ENCODE measurements around the gene OGFR. TPM values are rescaled to one million over a fixed set of nuclear protein-coding genes. Genes with fewer than 3 reads are reported as not detected.
A peak's percentile ranks its signal among the peaks of the same experiment; 100 is the strongest.

The OGFR gene
- total RNA-seq, 1 experiment from 2014 or later = 57.4 TPM

DNA sequence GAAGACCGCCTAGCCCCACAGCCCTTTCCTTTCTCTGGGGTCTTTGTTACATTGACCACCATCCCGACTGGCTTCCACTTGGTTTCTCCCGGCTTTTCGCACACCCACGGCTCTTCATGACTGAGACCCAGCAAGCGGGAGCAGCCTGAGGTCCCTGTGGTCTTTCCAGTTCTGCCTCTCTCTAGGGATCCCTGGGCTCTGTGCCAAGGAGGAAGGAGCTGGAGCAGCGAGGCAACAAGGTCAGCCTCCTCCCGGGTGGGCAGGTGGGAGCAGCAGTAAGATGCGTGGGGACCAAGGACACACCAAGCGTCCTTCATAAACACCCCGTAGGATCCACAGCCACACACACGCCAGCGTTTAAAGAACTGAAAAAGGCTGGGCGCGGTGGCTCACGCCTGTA, 37.9 kb upstream of the OGFR start:
- H3K9me2 ChIP-seq (ENCODE audit: insufficient read depth) = no peaks in the 10 kb centered on the region
- H3K4me1 ChIP-seq (replicated peaks; ENCODE audit: insufficient read depth) = peaks cover 39% of the 10 kb centered on the region
- H3K4me2 ChIP-seq = peak overlapping the region; percentile 67
- DNase-seq = peak; percentile 78 to 85
- H3F3A ChIP-seq (ENCODE audit: insufficient read depth, low read depth) = peaks cover 23% of the 10 kb centered on the region
- H3K27me3 ChIP-seq (ENCODE audit: insufficient read depth, low read depth) = 0 out of 2 replicates have a peak, but pooled peaks cover 5% of the 10 kb centered on the region
- no TSS peak for BruUV-seq (replicated peaks)
- TF ChIP-seq EZH2 (IDR thresholded peaks at IDR 0.05; ENCODE audit: low read depth) (no peak), CTCF (conservative IDR thresholded peaks at IDR 0.05) (no peak)
- ChIA-PET CTCF (interaction anchor here (0.6 kb wide), 1 partner anchor 1715 kb away, joined by 3 read pairs; no protein-coding TSS in a partner anchor), POLR2A (ENCODE audit: unreplicated experiment) (interaction anchor here (0.6 kb wide), 2 partner anchors 13 to 138 kb away, joined by 3 to 16 read pairs; no protein-coding TSS in a partner anchor)
- H3K27ac ChIP-seq = no peak overlapping the region
- intact Hi-C loops (cut with micrococcal nuclease; ENCODE audit: unreplicated experiment) = loop anchor here (2.0 kb wide), 1 partner anchor 26 kb away; no protein-coding TSS in a partner anchor
- H3K79me2 ChIP-seq (ENCODE audit: low read depth) = no peaks in the 10 kb centered on the region
- no peak overlapping the region for H2AFZ ChIP-seq
- no peaks in the 10 kb centered on the region for H3K36me3 ChIP-seq (ENCODE audit: low read depth)
- H3K4me3 ChIP-seq = peak overlapping the region; percentile 10; the same call in 1 of the 2 replicates
- no peaks in the 10 kb centered on the region for H3K9me3 ChIP-seq (ENCODE audit: insufficient read depth, low read depth)
- no peaks in the 10 kb centered on the region for H4K20me1 ChIP-seq (ENCODE audit: insufficient read depth)

DNA sequence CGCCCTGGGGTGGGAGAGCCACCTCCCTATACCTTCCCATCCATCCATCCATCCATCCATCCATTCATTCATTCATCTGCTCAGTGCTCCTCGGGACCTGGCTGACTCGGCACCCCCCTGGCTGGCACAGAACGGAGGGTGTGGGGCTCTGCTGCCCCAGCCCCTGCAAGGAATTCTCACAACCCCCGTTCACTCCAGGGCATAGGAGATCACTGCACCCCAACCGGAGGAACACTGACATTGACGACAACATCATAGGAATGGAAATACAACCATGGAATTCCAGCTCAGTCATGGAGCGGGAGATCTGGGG, 36.4 kb upstream of the OGFR start:
- TF ChIP-seq CTCF (conservative IDR thresholded peaks at IDR 0.05) (no peak), EZH2 (IDR thresholded peaks at IDR 0.05; ENCODE audit: low read depth) (no peak)
- H4K20me1 ChIP-seq (ENCODE audit: insufficient read depth) = no peaks in the 10 kb centered on the region
- DNase-seq = no peak
- no peak overlapping the region for H3K4me3 ChIP-seq
- ChIA-PET CTCF (interaction anchor here (0.6 kb wide), 1 partner anchor 268 kb away, joined by 6 read pairs; no protein-coding TSS in a partner anchor), POLR2A (ENCODE audit: unreplicated experiment) (interaction anchor here (0.7 kb wide), 1 partner anchor 23 kb away, joined by 5 read pairs; no protein-coding TSS in a partner anchor)
- H3K4me2 ChIP-seq = peak overlapping the region; percentile 40; the same call in 1 of the 2 replicates
- H3K4me1 ChIP-seq (replicated peaks; ENCODE audit: insufficient read depth) = peaks cover 54% of the 10 kb centered on the region
- 0 out of 2 replicates have a peak, but pooled peaks cover 5% of the 10 kb centered on the region for H3K27me3 ChIP-seq (ENCODE audit: insufficient read depth, low read depth)
- peaks cover 34% of the 10 kb centered on the region for H3F3A ChIP-seq (ENCODE audit: insufficient read depth, low read depth)
- no peaks in the 10 kb centered on the region for H3K79me2 ChIP-seq (ENCODE audit: low read depth)
- BruUV-seq (replicated peaks) = no TSS peak
- H3K9me3 ChIP-seq (ENCODE audit: insufficient read depth, low read depth) = no peaks in the 10 kb centered on the region
- H2AFZ ChIP-seq = no peak overlapping the region
- intact Hi-C loops (cut with micrococcal nuclease; ENCODE audit: unreplicated experiment) = no loop called here
- no peaks in the 10 kb centered on the region for H3K36me3 ChIP-seq (ENCODE audit: low read depth)
- no peaks in the 10 kb centered on the region for H3K9me2 ChIP-seq (ENCODE audit: insufficient read depth)
- H3K27ac ChIP-seq = no peak overlapping the region

DNA sequence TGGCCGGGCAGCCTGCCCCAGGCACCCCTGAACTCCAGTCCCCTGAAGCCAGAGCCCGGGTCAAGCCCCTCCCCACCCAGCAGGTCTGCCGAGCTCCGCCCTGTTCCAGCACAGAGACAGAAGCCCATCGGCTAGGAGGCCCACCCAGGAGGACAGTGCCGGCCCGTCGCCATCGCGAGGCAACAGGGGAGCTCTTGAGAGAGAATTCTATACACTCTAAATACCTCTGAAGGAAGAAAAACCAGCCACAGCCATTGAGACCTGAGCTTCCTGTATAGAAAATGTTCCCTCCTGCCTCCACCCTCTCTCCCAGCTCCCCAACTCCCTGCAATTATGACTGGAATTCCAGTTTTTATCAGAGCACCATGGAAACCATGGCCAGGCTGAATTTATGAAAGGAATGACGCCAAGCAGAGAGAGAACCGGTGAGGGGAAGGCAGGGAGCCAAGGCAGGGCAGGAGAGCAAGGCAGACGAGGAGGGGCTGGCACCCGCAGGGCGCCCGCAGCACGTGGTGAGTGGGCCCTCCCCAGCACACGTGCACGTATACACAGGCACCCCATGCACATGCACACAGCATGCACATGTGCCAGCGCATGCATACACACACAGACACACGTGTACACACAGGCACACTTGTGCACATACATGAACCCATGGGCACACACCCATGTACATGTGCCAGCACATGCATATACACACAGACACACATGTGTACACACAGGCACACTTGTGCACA, 35.9 kb upstream of the OGFR start:
- no peaks in the 10 kb centered on the region for H3K9me2 ChIP-seq (ENCODE audit: insufficient read depth)
- no peaks in the 10 kb centered on the region for H3K9me3 ChIP-seq (ENCODE audit: insufficient read depth, low read depth)
- H3K4me1 ChIP-seq (replicated peaks; ENCODE audit: insufficient read depth) = peaks cover 59% of the 10 kb centered on the region
- DNase-seq = peak; percentile 72 to 83
- no peak overlapping the region for H2AFZ ChIP-seq
- intact Hi-C loops (cut with micrococcal nuclease; ENCODE audit: unreplicated experiment) = no loop called here
- peak overlapping the region; percentile 40; the same call in 1 of the 2 replicates for H3K4me2 ChIP-seq
- no peak overlapping the region for H3K27ac ChIP-seq
- no TSS peak for BruUV-seq (replicated peaks)
- H3F3A ChIP-seq (ENCODE audit: insufficient read depth, low read depth) = peaks cover 39% of the 10 kb centered on the region
- no peak overlapping the region for H3K4me3 ChIP-seq
- H3K79me2 ChIP-seq (ENCODE audit: low read depth) = no peaks in the 10 kb centered on the region
- POLR2A ChIA-PET (ENCODE audit: unreplicated experiment) = interaction anchor here (0.7 kb wide), 2 partner anchors 23 to 29 kb away, joined by 3 to 5 read pairs; no protein-coding TSS in a partner anchor
- no peak for TF ChIP-seq EZH2 (IDR thresholded peaks at IDR 0.05; ENCODE audit: low read depth)
- no peaks in the 10 kb centered on the region for H3K36me3 ChIP-seq (ENCODE audit: low read depth)
- H4K20me1 ChIP-seq (ENCODE audit: insufficient read depth) = no peaks in the 10 kb centered on the region
- CTCF ChIA-PET = interaction anchor here (0.6 kb wide), 2 partner anchors 80 to 269 kb away, joined by 3 to 6 read pairs; no protein-coding TSS in a partner anchor
- H3K27me3 ChIP-seq (ENCODE audit: insufficient read depth, low read depth) = 0 out of 2 replicates have a peak, but pooled peaks cover 5% of the 10 kb centered on the region
